GM06990 (cell line): ENCODE data around the gene MED9.

ENCODE experiments used
- DNase-seq: peaks from one replicate; pipeline ENCODE4 v3.0.0-alpha.2; 2011; ENCODE audit not compliant: insufficient read length; ENCODE audit errors: extremely low read depth
- H3K27me3 ChIP-seq: replicated peaks from 2 replicates; pipeline ENCODE4 v1.6.0; 2011; ENCODE audit warnings: low read length; ENCODE audit not compliant: control insufficient read depth, insufficient read depth
- H3K36me3 ChIP-seq: 2 replicates; pipeline ENCODE4 v1.5.1; 2011; ENCODE audit warnings: low read length; ENCODE audit not compliant: control insufficient read depth, insufficient read depth
- H3K4me3 ChIP-seq: replicated peaks from 2 replicates; pipeline ENCODE4 v1.5.1; 2011; ENCODE audit warnings: low read depth, mild to moderate bottlenecking, control low read depth, low read length
- CTCF ChIP-seq: IDR thresholded peaks from 2 replicates; pipeline ENCODE4 v1.5.1; 2011; ENCODE audit warnings: low read length, control low read depth, mild to moderate bottlenecking, inconsistent platforms; ENCODE audit not compliant: insufficient read depth, poor library complexity, severe bottlenecking

The MED9 gene

GRCh38 chr17:17443173-17443572 is 33.6 kb upstream of the MED9 start:
- no peak for DNase-seq
- TF ChIP-seq CTCF, result no peak
- H3K27me3 ChIP-seq, result no peaks in the 10 kb centered on the region; the same call in 1 of the 2 replicates
- no peaks in the 10 kb centered on the region for H3K36me3 ChIP-seq
- H3K4me3 ChIP-seq, result no peak overlapping the region

GRCh38 chr17:17445296-17445924 is 31.4 kb upstream of the MED9 start:
- H3K36me3 ChIP-seq, result no peaks in the 10 kb centered on the region
- TF ChIP-seq CTCF, result no peak
- no peaks in the 10 kb centered on the region; the same call in 1 of the 2 replicates for H3K27me3 ChIP-seq
- no peak for DNase-seq
- no peak overlapping the region for H3K4me3 ChIP-seq

- TF ChIP-seq CTCF, result no peak
- DNase-seq, result no peak
- Histone ChIP-seq H3K36me3 (no peaks in the 10 kb centered on the region), H3K4me3 (no peak overlapping the region), H3K27me3 (no peaks in the 10 kb centered on the region; the same call in 1 of the 2 replicates)
These were observed 30.7 kb upstream of the MED9 start for GRCh38 chr17:17445925-17446665.

GRCh38 chr17:17446666-17447155 is 30.1 kb upstream of the MED9 start:
- H3K4me3 ChIP-seq, result no peak overlapping the region
- H3K27me3 ChIP-seq, result no peaks in the 10 kb centered on the region; the same call in none of the 2 replicates
- no peak for DNase-seq
- TF ChIP-seq CTCF, result no peak
- H3K36me3 ChIP-seq, result no peaks in the 10 kb centered on the region

GRCh38 chr17:17447264-17447663 is 29.5 kb upstream of the MED9 start:
- no peak for TF ChIP-seq CTCF

More at GRCh38 chr17:17447264-17447663, 29.5 kb upstream of the MED9 start:
- H3K27me3 ChIP-seq, result no peaks in the 10 kb centered on the region; the same call in none of the 2 replicates
- no peaks in the 10 kb centered on the region for H3K36me3 ChIP-seq
- no peak for DNase-seq
- H3K4me3 ChIP-seq, result no peak overlapping the region
